HG02884 (cell line): Measurements from ENCODE around the gene TRPV4.

Experiments
- ATAC-seq: cut with Tn5 transposase; IDR thresholded peaks from one replicate; pipeline ENCODE4 v1.9.1; 2021; ENCODE audit warnings: mild to moderate bottlenecking, moderate library complexity; ENCODE audit not compliant: unreplicated experiment

TRPV4 gene

DNA sequence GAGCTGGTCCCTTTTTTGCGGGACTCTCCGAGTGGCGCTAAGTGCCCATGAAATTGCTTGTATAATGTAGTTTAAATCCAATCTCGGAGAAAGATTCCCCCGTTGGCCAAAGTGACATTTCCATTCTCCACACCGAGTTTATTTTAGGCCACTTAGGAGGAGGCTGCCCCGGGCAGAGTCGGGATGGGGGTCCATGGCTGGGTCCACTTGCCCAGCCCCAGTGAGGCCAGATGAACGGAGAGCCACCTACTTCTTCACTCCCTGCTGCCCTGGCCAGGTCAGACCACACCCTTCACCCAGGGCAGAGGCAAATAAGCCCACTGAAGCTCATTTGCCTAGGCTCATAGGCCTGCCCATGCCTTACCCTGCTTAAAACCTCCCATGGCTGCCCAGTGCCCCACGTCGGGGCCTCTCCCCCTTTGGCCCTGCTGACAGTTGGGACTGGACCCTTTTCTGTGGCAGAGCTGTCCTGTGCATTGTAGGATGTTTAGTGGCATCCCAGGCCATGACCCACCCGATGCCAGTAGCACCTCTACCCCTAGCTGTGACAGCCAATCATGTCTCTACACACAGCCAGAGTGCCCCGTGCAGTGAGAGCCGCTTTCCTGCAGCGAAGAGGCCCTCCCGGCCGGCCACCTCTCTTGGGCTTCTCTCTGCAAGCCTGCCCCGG, 68.3 kb downstream of the TRPV4 start:
- no peak for ATAC-seq

DNA sequence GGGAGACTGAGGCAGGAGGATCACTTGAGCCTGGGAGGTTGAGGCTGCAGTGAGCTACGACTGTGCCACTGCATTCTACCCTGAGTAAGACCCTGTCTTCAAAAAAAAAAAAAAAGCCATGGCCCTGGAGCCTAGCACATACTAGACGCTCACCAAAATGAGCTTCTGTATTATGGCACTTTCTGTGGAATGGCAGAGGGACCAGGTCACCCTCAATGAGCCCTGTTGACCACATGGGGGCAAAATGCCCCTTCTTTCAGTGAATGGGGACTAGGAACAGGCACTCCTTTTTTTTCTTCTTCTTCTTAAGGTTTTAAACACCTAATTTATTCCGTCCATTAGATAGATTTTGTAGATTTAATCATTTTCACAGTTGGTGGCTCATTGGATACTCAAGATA, 69.1 kb downstream of the TRPV4 start:
- no peak for ATAC-seq

DNA sequence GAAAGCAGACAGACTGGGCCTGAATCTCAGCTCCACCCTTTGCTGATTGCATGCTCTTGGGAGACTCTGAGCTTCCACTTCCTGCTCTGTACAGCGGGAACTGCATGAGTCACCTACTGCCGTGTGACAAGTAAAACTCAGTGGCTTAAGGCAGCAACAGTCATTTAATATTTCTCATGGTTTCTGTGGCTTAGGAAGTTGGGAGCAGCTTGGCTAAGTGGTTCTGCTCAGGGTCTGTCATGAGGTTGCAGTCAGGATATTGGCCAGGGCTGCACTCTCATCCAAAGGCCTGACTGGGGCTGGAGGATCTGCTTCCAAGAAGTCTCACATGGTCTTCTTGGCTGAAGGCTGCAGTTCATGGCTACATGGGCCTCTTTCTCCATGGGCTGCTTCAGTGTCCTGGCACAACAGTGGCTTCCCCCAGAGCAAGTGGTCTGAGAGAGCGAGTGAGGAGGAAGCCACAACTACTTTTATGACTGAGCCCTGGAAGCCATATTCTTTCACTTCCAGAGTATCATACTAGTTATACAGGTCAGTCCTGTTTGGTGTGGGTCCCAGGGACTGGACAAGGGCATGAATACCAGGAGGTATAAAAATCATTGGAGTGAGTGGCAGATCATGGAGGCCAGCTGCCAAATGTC, 69.9 kb downstream of the TRPV4 start:
- ATAC-seq = no peak

DNA sequence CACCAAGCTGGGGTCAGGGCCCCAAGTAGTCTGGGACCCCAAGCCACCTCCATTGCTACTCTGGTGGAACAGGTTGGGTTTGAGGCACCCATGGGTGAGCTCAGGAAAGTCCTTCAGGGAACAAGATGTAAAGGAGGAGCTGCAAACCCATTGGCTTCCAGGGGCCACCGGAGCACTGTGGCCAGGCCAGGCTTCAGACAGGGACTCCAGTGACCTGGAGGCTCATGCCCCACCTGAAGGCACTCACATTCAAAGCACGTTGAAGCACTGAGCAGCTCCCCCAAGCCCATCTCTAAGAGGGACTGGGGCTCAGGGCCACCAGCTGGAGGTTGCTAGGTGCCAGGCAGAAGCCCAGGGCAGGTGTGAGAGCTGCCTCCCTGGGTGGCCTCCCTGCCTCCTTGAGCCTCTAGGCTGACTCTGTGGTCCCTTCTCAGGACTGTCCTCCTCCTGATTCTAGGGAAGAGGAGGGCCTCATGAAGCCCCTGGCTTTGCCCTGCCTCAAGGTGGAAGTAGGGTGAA, 70.5 kb downstream of the TRPV4 start:
- no peak for ATAC-seq

DNA sequence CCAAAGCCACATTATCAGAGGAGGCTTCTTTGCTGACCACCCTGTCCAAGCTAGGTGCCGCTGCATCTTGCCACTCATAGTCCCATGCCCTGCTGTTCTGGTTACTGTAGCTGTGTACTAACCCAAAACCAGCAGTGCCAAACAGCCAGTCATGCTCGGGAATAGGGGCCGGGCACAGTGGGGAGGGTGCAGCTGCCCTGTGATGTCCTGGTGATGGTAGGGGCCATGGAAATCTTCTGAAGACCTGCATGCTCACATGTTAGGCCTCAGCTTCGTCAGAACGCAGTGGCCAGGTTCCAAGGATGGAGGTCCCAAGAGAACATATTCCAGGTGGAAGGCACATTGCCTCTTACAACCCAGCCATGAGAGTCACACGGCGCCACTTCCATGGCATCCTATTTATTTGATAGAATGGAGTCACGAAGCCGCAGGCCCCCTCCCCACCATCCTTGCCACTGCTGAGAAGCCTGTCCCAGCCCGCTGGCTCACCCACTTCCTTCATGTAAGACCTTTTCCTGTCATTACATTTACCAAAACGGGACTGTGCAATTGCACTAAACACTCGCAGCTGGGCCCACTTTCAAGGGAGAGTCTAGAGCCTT, 71.0 kb downstream of the TRPV4 start:
- no peak for ATAC-seq

DNA sequence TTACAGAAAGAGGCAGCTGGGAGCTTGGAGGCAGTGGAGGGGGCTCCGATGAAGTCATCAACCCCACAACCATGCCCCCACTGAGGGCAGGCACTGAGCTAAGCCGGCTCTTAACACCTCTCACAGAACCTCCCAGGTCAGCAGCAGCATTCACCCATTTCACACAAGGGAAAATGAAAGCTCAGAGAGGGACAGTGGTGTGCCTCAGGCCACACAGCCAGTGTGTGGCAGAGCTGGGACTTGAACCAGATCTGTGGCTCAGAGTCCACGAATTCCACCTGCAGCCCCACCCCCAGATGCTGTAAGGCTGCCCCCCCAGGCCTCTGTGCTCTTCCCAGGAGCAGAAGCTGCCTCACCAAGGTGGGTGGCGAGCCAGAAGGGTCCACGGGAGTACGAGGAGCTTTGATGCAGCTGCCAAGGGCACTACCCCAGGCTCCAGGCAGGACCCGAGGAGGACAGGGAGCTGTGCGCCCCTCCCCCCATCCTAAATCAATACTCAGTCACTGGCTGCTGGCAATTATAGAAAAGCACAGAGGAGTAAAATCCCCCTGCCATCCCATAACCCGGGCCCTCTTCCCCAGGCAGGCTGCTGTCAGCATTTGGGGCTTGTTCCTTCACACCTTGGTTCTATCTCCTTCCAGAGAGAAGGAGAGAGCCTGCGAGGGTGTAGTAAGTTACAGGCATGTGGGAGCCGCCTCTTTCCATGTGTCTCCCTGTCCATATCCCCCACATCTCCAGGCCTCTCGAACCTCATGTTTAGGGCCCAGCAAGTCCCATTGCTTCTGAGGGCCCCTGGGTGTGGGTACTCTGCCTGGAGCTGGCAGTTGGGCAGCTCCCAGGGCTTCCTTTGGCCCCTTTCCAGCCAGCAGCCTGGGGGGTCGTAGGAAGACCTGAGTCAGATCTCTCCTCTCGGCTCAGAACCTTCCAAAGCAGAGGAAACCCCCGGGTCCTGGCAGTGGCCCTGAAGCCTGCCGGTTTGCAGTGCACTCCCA, 72.0 kb downstream of the TRPV4 start:
- no peak for ATAC-seq

DNA sequence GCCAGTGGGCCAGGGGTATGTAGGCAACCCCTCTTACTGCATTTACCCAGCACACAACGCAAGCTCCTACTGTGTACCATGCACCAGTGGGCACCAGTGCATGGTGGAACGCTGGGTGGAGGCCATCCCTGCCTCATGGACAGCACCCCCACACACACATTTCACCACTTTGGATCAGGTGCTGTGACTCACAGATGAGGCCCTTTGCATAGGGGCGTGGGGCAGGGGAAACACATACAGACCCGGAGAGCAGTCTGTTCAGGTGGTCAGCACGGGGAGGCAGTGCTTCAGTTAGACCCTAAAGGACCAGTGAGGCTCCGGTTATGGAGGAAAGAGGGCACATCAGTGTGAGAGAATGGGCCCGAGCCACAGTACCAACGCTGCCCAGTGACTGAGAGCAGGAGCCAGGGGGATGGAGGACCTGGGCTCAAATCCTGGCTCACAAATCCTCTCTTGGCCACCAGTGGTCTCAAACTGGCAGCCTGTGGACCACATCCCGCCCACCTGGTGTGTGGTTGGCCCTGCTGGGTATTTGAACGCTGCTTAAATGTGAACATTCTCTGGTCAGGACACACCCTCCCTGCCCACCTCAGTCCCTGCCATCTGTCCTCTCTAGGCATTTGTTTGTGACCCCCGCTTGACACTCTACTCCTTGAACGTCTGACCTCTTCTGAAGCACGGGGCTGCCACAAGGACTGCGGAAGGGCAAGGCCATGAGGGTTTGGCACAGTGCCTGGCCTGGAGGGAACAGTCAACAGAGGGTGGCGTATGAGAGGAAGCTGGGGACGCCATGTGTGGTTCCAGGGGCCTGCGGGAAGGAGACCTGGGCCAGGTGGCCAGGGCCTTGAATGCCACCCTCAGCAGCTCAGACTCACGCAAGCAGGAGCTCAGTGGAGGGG, 72.9 kb downstream of the TRPV4 start:
- ATAC-seq = no peak

DNA sequence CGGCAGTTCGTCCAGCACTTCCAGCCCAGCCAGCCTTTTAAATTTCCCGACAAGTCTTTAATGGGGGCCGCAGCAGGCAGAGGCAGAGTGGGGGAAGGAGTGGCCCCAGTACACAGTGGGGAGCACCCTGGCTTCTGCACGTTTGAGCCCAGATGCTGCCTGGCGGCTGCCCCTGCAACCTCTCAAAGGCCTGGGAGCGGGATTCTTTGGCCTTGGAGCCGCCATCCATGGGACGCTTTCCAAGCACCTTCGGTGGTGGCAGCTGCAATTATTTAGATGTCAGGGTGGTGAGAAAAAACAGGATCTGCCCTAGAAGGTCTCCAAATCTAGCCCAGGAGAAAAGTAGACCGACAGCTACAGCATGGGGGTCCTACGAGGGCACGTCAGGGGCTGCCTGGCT, 73.6 kb downstream of the TRPV4 start:
- ATAC-seq = no peak

DNA sequence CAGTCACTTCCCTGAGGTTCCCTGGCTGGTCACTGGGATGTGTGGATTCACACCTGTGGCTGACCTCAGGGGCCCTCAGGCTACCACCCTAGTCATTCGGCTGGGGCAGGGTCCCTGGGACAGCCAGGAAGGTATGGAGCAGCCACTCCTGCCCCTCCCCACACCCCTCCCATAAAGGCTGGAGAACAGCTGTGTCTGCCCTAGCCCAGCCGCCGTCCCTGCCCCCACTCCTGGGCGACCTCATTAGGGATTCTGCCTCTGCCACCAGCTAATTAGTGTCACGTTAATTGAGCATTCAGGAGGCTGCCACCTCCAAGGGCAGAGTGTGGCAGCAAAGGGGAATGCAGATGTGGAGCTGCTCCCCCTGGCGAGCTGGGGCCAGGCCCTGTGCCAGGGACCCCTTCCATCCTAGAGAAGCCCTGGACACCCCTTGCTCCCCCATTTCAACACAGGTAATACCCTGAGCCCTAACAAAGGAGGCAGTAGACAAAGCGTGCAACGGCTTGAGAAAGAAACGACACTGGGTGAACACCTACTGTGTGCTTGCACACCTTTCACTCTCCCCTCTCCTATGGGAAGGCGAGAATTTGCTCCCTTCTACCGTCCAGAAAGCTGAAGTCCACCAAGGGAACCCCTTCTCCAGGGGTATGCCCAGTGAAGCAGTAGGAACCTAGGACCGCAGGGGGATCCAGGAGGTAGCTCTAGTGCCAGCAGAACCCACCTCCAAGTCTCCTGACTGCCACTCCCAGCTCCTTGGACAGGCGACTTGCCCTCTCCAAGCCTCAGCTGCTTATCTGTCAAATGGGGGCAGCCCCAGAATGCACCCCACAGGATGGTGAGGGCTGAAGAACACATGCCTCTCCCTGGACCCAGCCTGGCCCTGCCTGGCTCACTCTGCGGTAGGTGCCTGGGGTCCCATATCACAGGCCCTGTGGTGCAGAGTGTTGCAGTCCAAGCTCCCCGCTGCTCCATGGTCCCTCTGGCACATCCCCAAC, 74.5 kb downstream of the TRPV4 start:
- no peak for ATAC-seq

DNA sequence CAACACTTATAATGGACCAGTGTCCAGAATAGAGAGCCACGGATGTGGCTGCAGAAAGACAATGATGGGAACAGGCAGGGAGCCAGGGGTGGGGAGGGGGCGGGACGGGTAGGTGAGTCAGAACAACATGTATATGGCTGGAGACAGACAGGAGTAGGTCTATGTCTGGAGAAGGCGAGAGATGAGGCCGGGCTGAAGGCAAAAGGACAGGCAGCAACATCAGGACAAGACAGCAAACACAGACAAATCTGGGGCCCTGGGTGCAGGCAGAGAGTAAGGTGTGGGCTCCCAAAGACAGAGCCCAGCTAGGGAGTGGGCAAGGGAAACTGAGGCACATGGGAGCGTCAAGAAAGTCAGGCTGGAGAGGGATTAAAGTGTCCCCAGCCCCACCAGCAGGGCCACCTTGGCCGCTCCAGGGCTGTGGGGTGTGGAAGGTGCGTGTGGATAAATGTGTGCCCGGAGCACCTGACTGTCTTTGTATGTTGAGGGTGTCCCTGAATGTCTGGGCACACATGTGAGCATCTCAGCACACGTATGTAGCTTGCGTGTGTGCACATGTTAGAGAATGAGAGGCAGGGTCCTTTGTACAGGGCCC, 75.4 kb downstream of the TRPV4 start:
- ATAC-seq = no peak

DNA sequence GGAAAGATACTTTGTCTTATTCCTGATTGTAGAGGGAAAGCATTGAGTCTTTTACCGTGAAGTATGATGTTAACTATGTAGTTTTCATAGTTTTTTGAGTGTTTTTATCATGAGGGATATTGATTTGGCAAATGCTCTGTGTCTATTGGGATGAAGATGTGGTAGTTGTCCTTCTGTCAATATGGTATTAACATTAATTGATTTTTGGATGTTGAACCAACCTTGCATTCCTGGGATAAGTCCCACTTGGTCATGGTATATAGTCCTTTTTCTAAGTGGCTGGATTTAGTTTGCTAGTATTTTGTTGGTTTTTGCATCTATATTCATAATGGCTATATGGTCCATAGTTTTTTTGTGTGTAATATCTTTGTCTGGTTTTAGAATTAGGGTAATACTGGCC, 76.7 kb downstream of the TRPV4 start:
- ATAC-seq = no peak

DNA sequence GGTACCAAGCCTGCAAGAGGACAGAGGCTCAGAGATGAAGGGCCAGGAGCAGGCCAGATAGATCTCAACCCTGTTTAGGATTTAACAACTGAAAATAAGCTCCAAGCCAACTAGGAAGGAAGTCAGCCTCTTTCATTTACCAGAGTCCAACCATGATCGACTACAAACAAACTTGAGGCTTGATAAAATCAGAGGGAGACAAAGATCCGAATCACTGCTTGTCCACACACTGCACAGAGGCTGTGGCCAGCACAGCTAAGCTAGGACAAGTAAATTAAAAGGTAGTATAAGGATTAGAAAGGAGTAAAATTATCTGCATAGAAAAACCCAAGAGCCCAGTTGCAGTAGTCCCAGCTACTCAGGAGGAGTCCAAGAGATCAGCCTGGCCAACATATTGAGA, 79.2 kb downstream of the TRPV4 start:
- ATAC-seq = no peak

DNA sequence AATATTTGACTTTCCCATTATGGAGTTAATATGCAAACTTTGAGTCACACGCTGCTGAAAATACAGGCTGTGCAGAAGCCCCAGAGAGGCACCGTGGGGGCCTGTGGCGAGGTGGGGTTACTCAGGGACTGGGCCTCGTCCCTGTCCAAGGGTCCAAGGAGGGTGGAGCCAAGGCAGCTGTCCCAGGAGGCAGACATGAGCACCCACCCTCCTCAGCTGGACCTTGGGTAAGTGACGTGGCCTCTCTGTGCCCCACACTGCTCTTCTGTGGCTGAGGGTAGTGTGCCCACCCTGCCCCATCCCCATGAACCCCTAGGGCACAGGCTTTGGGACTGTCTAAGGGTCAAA, 80.2 kb downstream of the TRPV4 start:
- ATAC-seq = no peak

DNA sequence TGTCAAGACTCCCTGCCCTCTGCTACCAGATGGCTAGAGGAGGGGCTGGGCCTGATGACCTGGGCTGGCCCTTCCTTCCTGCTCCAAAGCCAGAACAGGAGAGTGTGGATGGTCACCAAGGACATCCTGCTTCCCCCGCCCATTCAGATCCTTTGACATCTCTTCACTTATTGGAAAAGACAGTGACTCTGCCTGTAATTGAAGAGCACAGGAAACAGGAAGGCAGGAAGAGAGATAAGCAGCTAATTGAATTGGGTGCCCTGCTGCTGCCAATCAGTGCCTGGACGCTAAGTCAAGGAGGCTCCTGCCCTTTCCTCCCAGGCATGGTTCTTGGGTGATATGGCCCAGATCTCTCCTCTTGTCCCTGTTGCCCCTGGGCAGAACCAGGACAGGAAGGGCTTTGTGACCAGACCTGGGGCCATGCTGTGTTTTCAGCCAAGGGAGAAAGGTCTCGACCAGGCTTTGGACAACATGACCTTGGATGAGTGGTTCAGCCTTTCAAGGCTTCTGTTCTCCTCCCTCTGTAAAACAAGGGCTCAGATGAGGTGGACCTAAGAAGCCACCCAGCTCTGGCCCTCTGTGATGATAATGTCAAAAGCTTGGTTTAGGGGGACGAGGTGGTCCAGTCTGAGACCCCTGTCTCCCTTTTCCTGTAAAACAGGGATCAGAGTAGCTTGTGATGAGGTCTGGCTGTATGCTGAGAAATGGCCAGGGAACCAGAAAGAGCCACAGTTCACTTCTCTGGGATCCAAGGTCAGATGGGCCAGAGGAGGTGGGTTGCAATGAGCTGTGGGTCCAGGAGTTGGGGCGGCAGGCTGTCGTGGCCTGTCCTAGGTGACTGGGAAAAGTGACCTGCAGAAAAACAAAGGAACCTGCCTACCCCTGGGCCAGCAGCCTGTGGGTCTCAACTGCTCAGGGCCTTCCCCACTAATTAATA, 80.8 kb downstream of the TRPV4 start:
- no peak for ATAC-seq

DNA sequence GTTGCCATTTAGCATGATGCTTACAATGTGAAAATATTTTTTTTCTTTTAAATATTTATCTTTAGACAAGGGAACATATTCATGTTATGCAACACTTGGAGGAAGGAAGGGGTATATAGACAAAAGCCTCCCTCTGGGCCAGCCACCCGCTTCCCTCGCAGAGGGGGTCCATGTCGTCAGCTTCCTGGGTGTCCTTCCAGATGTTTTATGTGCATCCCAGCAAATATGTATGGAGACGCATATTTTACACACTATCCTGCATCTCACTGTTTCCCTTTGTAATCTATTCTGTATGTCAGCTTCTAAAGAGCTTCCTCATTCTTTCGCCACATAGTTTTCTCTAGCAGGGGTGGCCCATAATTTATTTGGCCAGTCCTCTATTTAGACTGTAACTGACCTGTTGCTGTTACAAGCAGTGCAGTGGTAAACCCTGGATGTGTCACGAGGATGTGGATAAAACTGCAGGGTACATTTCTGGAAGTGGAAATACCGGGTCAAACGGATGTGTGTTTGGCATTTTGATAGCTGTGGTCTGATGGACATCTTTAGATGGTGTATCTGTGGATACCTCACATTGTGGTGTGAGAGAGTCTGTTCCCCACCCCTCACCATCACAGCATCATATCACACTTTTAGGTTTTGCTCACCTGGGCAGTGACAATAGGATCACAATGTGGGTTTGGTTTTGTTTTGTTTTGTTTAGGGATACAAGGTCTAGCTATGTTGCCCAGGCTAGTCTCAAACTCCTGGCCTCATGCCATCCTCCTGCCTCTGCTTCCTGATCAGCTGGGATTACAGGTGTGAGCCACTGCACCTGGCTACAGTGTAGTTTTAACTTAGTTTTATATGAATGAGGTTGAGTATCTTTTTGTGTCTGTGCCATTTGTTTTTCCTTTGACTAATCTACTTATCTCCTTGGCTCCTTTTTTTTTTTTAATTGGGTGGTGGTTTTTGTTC, 87.9 kb downstream of the TRPV4 start:
- ATAC-seq = no peak

DNA sequence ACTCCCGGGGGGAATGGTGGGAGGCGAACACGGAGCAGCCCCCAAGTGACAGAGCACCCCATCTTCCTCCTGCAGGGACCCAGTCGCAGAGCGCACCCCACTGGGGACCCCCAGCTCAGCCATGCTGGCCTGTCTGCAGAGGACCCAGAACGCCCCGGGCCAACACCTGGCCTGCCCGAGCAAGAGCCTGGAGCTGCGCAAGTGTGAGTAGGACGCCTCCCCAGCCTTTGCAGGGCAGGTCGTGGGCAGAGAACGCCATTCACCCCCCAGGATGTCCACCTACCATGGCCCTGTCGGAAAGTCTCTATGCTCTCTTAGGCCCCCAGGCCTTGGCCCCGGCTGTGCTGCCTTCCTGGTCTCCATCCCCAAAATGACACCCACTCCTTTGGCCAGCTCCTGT, 89.2 kb downstream of the TRPV4 start:
- no peak for ATAC-seq
